ENCODE measurements around the gene ERC2.

- TF ChIP-seq, protein P1, sequence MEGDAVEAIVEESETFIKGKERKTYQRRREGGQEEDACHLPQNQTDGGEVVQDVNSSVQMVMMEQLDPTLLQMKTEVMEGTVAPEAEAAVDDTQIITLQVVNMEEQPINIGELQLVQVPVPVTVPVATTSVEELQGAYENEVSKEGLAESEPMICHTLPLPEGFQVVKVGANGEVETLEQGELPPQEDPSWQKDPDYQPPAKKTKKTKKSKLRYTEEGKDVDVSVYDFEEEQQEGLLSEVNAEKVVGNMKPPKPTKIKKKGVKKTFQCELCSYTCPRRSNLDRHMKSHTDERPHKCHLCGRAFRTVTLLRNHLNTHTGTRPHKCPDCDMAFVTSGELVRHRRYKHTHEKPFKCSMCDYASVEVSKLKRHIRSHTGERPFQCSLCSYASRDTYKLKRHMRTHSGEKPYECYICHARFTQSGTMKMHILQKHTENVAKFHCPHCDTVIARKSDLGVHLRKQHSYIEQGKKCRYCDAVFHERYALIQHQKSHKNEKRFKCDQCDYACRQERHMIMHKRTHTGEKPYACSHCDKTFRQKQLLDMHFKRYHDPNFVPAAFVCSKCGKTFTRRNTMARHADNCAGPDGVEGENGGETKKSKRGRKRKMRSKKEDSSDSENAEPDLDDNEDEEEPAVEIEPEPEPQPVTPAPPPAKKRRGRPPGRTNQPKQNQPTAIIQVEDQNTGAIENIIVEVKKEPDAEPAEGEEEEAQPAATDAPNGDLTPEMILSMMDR (IDR thresholded peaks at IDR 0.05), result no peak
- no peak for TF ChIP-seq POLR2AphosphoS5 (IDR thresholded peaks at IDR 0.05)
Measured at GRCh38 chr3:55771503-55771902, 696.8 kb downstream of the ERC2 start.

Data from upper lobe of left lung (tissue), 4 donors.